ENCODE results near the gene TMC6.

Gene TMC6

DNA sequence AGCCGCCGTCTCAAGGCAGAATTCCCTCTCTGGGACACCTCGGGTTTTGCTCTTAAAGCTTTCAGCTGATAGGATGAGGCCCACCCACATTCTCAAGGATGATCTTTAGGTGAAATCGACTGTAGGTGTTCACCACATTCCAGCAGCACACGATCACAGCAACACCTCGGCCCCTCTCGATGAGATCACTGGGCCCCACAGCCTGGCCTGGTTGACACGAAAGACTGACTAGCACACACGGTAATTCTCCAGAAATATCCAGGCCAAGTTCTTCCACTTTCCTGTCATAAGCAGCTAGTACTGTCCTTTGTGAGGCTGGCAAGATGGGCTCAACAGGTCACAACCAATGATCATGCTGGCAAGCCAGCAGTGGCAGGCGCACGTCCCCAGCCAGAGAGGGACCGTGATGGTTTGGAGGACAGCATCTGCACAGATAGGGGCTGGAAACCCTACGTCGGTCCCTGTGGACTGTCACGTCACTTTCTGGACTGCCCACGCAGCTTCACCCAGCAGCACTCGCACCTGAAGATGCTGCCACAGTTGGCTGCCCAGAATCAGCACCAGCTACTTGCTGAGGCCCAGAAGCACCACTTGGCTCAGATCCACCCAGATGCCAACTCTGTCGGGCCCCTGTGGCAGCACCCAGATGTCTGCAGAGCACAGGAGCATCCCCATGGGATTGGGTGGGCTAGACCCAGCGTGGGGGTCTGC lies 17.4 kb downstream of the TMC6 start:
- Histone ChIP-seq H3K9ac (ENCODE audit: low read depth, low read length) (no peak overlapping the region), H3K9me3 (ENCODE audit: insufficient read depth, low read length, severe bottlenecking) (no peaks in the 10 kb centered on the region), H3K36me3 (ENCODE audit: insufficient read depth, low read length) (no peaks in the 10 kb centered on the region; the same call in 1 of the 2 replicates), H3K4me2 (ENCODE audit: insufficient read depth, low read length) (no peak overlapping the region), H3K27ac (ENCODE audit: low read length) (no peak overlapping the region), H3K4me3 (ENCODE audit: low read depth in 1 of 2, low read length in 2 of 2) (no peak overlapping the region), H4K20me1 (ENCODE audit: insufficient read depth, low read length) (no peaks in the 10 kb centered on the region), H3K27me3 (ENCODE audit: insufficient read depth, low read length, poor library complexity) (no peaks in the 10 kb centered on the region), H3K4me1 (ENCODE audit: insufficient read depth, low read length) (no peaks in the 10 kb centered on the region), H2AFZ (ENCODE audit: low read depth, low read length) (no peak overlapping the region), H3K79me2 (ENCODE audit: insufficient read depth, low read length) (no peaks in the 10 kb centered on the region)
- DNase-seq = no peak
- peak; percentile 17; the same call in 1 of the 3 replicates for ATAC-seq (ENCODE audit: insufficient read depth, low read depth)
- TF ChIP-seq EZH2 (IDR thresholded peaks at IDR 0.05; ENCODE audit: borderline replicate concordance, low read depth, low read length, severe bottlenecking) = no peak
- TF ChIP-seq CTCF (IDR thresholded peaks at IDR 0.05; ENCODE audit: borderline replicate concordance, extremely low read depth, low read length, poor library complexity, severe bottlenecking) = no peak

DNA sequence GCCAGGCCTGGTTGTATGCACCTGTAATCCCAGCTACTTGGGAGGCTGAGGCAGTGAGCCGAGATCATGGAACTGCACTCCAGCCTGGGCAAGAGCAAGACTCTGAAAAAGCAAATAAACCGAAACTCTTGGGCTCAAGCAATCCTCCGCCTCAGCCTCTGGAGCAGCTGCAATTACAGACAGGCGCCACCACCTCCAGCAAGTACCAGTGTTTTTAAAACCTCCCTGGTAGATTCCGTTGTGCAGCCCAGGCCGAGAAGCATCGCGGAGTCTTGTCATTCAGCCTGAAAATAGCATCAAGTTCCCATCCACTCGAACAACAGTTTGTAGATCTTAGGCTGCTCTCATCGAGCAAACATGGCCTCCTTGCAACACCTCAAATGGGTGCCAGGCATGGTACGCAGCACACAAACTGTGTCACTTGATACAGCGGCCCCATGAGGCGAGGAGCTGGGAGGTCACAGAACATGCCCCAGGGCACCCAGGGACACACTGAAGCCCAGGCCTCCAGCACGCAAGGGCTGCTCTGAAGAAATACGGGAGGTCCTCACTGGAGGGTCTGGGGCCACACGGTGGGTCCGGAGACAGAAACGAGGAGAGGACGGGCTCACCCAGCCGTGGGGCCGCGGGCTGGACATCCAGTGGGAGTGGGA lies 18.1 kb downstream of the TMC6 start:
- no peaks in the 10 kb centered on the region for H3K9me3 ChIP-seq (ENCODE audit: insufficient read depth, low read length, severe bottlenecking)
- H4K20me1 ChIP-seq (ENCODE audit: insufficient read depth, low read length) = no peaks in the 10 kb centered on the region
- ATAC-seq (ENCODE audit: insufficient read depth, low read depth) (0 out of 3 replicates have a peak, but pooled peaks have one; percentile 13), DNase-seq (no peak)
- H2AFZ ChIP-seq (ENCODE audit: low read depth, low read length) = no peak overlapping the region
- TF ChIP-seq CTCF (IDR thresholded peaks at IDR 0.05; ENCODE audit: borderline replicate concordance, extremely low read depth, low read length, poor library complexity, severe bottlenecking) = no peak
- no peak for TF ChIP-seq EZH2 (IDR thresholded peaks at IDR 0.05; ENCODE audit: borderline replicate concordance, low read depth, low read length, severe bottlenecking)
- no peak overlapping the region for H3K9ac ChIP-seq (ENCODE audit: low read depth, low read length)
- no peak overlapping the region for H3K4me2 ChIP-seq (ENCODE audit: insufficient read depth, low read length)
- no peaks in the 10 kb centered on the region for H3K27me3 ChIP-seq (ENCODE audit: insufficient read depth, low read length, poor library complexity)
- no peaks in the 10 kb centered on the region for H3K79me2 ChIP-seq (ENCODE audit: insufficient read depth, low read length)
- H3K4me1 ChIP-seq (ENCODE audit: insufficient read depth, low read length) = no peaks in the 10 kb centered on the region
- no peak overlapping the region for H3K27ac ChIP-seq (ENCODE audit: low read length)
- H3K36me3 ChIP-seq (ENCODE audit: insufficient read depth, low read length) = no peaks in the 10 kb centered on the region; the same call in 1 of the 2 replicates
- no peak overlapping the region for H3K4me3 ChIP-seq (ENCODE audit: low read depth in 1 of 2, low read length in 2 of 2)

- Histone ChIP-seq H3K9me3 (ENCODE audit: insufficient read depth, low read length, severe bottlenecking) (no peaks in the 10 kb centered on the region), H2AFZ (ENCODE audit: low read depth, low read length) (no peak overlapping the region), H3K4me1 (ENCODE audit: insufficient read depth, low read length) (no peaks in the 10 kb centered on the region), H4K20me1 (ENCODE audit: insufficient read depth, low read length) (no peaks in the 10 kb centered on the region), H3K4me3 (ENCODE audit: low read depth in 1 of 2, low read length in 2 of 2) (no peak overlapping the region), H3K9ac (ENCODE audit: low read depth, low read length) (no peak overlapping the region), H3K27ac (ENCODE audit: low read length) (no peak overlapping the region), H3K36me3 (ENCODE audit: insufficient read depth, low read length) (peaks cover 5% of the 10 kb centered on the region), H3K4me2 (ENCODE audit: insufficient read depth, low read length) (no peak overlapping the region), H3K27me3 (ENCODE audit: insufficient read depth, low read length, poor library complexity) (no peaks in the 10 kb centered on the region), H3K79me2 (ENCODE audit: insufficient read depth, low read length) (no peaks in the 10 kb centered on the region)
- ATAC-seq (ENCODE audit: insufficient read depth, low read depth) = no peak
- no peak for DNase-seq
- no peak for TF ChIP-seq CTCF (IDR thresholded peaks at IDR 0.05; ENCODE audit: borderline replicate concordance, extremely low read depth, low read length, poor library complexity, severe bottlenecking)
- no peak for TF ChIP-seq EZH2 (IDR thresholded peaks at IDR 0.05; ENCODE audit: borderline replicate concordance, low read depth, low read length, severe bottlenecking)
These were observed 19.1 kb downstream of the TMC6 start for GRCh38 chr17:78109489-78109761.

Data from DND-41 (cell line).